GM12873 (cell line): ENCODE data around the gene LSM12.

Source experiments
- TF ChIP-seq, protein P1 (sequence below): IDR thresholded peaks from 2 replicates; pipeline ENCODE4 v1.5.1; 2012; ENCODE audit warnings: low read depth, mild to moderate bottlenecking, moderate library complexity, low read length, control low read depth; ENCODE audit not compliant: insufficient read depth; ENCODE audit errors: missing control alignments

Gene LSM12

DNA sequence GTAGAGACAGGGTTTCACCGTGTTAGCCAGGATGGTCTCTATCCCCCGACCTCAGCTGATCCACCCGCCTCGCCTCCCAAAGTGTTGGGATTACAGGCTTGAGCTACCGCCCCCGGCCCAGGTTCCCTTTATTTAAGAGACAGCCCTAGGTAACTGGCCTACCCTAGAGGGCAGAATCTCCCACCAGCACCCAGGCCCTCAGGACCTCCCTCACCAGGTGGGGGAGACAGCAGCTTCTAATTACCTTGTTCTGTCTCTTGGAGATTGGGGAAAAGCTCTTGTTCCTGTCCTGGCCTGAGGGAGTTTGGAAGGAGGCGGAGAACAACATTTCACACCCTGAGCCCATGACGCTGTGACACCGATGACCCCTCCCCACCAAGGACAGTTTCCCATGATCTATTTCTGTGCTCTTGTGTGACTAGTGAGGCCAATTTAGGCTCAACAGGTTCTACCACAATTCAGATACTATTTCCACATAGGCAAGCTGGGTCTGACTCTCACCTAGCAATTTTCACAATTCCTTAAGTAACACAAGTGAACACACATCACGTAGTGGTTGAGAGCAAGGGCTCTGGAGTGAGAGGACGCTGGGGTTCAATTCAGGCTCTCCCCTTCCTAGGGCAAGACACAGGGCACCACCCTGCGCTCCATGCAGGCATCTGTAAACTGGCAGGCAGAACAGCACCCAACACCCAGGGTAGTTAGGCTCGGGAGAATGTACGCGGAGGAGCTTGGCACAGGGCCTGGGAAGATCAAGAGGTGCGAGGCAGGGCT, 36.6 kb upstream of the LSM12 start:
- TF ChIP-seq, protein P1, sequence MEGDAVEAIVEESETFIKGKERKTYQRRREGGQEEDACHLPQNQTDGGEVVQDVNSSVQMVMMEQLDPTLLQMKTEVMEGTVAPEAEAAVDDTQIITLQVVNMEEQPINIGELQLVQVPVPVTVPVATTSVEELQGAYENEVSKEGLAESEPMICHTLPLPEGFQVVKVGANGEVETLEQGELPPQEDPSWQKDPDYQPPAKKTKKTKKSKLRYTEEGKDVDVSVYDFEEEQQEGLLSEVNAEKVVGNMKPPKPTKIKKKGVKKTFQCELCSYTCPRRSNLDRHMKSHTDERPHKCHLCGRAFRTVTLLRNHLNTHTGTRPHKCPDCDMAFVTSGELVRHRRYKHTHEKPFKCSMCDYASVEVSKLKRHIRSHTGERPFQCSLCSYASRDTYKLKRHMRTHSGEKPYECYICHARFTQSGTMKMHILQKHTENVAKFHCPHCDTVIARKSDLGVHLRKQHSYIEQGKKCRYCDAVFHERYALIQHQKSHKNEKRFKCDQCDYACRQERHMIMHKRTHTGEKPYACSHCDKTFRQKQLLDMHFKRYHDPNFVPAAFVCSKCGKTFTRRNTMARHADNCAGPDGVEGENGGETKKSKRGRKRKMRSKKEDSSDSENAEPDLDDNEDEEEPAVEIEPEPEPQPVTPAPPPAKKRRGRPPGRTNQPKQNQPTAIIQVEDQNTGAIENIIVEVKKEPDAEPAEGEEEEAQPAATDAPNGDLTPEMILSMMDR, result no peak

DNA sequence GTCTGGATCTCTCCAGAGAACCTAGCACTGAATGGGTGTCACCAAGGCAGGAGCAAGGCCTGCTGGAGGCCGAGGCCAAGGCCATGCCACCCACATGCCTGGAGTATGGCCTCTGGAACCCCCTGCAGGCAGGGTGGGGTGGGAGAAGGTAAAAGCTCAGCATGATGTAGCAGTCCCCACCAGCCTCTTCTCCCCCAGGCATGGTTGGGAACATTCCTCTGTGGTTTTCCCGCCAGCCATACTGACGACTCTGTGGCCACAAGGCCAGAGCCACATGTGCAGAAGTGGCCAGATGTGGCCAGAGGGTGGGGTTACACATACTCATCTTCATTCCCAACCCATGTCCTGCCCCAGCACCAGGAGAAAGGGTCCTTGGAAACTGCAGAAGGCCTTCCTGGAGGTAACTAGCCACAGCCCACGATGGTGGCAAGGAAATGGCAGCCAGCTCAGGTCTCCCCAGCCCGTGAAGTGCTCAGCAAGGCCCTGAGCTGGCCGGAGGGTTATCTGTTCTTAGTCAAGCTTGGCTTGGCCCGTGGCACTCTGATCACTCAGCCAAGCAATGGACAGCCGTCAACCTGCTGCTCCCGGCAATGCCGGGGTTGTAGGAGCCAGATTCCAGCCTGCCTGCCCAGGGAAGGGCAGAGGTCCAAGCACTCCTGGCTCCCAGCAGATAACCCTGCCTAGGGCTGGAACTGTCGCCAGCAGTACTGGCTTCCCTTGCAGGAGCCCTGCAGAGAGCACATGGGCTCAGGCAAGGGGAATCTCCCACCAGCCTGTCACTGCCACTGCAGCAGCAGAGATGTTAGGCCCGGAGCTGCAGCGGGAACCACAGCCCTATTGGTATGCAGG, 30.9 kb upstream of the LSM12 start:
- TF ChIP-seq, protein P1, result no peak

DNA sequence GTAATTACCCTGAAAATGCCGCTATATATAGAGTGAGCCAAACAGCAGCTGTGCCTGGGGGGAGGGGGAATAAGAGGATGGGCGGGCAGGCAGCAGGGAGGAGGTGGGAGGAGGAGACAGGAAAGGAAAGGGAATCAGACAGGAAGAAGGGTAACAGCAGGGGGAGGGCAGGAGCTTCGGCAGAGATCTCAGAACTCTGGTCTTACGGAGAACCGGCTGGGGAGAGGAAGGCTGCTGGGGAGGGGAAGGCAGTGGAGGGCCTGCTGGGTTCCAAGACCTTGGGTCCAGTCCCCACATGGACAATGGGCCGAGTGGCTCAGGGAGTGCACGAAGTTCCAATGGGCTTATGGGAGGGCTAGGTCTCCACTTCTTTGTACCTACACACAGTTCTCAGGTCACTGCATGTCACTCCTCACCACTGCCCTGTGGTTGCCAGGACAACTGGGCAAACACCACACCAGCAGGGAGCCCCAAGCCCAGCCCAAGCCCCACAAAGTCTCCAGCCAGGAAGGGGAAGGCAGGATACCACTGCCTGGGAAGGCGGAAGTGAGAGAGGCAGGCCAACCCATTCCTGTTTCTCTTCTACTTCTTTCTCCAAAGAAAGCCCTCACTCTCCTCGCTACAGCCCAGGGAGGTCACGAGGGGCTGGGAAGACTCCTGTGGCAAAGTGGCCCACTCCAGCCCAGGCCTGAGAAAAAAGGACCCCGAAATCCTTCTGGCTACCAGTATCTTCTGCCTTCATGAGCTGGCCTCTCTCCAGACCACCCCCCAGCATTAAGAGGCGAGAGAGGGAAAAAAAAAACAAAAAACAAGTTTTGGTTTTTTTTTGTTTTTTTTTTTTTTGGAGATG, 29.4 kb upstream of the LSM12 start:
- TF ChIP-seq, protein P1, result no peak

- TF ChIP-seq, protein P1, result no peak
Observed at GRCh38 chr17:44095388-44095646, 28.8 kb upstream of the LSM12 start.

- TF ChIP-seq, protein P1, result no peak
Observed at GRCh38 chr17:44094701-44095387, 28.4 kb upstream of the LSM12 start.

- TF ChIP-seq, protein P1, result no peak
Observed at GRCh38 chr17:44093231-44093900, 26.9 kb upstream of the LSM12 start.
